Epithelial cell of esophagus (primary cell): ENCODE results near the gene ADAMTS10.
"Not testable (repeated sequence)": the region's sequence is repeated elsewhere in the genome, so short reads cannot be mapped to it uniquely, and the experiment has no call there.

ENCODE experiments used
- DNase-seq: peaks from one replicate; pipeline ENCODE4 v3.0.0; 2010; ENCODE audit warnings: low read depth
- H3K4me3 ChIP-seq: 2 replicates; pipeline ENCODE4 v1.5.1; 2011; ENCODE audit warnings: mild to moderate bottlenecking, low read length, control low read depth
- TF ChIP-seq, protein P1 (sequence below): IDR thresholded peaks from 2 replicates; pipeline ENCODE4 v1.5.1; 2011; ENCODE audit warnings: low read depth, mild to moderate bottlenecking, low read length, control low read depth, inconsistent platforms; ENCODE audit not compliant: insufficient read depth; ENCODE audit errors: missing control alignments

Gene ADAMTS10

DNA sequence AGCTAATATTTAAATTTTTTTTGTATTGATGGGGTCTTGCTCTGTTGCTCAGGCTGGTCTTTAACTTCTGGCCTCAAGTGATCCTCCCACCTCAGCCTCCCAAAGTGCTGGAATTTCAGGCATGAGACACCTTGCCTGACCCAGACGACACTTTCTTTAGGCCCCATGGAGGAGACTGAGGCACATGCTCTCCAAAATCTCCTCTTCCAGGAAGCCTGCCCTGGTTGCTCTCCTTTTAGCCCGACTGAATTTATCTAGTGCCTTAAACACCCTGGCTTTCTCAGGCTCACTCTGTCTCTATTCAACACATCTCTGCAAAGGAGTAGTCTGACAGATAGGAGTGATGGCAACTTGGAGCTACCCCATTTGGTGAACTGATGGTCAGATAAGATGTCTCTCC lies 52.2 kb downstream of the ADAMTS10 start:
- TF ChIP-seq, protein P1, sequence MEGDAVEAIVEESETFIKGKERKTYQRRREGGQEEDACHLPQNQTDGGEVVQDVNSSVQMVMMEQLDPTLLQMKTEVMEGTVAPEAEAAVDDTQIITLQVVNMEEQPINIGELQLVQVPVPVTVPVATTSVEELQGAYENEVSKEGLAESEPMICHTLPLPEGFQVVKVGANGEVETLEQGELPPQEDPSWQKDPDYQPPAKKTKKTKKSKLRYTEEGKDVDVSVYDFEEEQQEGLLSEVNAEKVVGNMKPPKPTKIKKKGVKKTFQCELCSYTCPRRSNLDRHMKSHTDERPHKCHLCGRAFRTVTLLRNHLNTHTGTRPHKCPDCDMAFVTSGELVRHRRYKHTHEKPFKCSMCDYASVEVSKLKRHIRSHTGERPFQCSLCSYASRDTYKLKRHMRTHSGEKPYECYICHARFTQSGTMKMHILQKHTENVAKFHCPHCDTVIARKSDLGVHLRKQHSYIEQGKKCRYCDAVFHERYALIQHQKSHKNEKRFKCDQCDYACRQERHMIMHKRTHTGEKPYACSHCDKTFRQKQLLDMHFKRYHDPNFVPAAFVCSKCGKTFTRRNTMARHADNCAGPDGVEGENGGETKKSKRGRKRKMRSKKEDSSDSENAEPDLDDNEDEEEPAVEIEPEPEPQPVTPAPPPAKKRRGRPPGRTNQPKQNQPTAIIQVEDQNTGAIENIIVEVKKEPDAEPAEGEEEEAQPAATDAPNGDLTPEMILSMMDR = no peak
- no peak for DNase-seq

DNA sequence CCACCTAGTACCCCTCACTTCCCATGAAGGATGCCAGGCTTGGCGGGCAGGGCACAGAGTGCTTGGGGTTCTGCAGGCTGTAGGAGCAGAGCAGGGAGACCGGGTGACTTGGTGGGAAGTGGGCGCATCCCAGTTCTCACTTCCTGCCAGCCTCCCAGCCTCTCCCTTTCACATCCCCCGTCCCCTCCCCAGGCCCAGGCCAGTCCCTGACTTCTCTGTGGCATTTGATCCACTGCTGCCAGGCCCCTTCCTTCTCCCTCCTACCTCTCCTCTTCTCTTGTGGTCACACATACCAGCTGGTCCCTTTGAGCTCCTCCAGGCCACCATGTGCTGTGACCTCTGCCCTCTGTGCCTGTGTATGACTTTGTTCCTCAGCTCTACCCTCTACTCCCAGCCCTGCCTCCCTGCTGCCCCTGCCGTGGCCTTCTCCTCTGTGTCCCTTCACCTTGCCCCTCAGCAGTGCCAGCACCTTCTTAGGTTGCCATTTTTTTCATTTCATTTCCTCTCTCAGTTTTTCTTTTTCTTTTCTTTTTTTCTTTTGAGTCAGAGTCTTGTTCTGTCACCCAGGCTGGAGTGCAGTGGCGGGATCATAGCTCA lies 52.8 kb downstream of the ADAMTS10 start:
- TF ChIP-seq, protein P1 = no peak
- DNase-seq = no peak

More for the DNA sequence above, 52.2 kb downstream of the ADAMTS10 start:
- no peak overlapping the region for H3K4me3 ChIP-seq

DNA sequence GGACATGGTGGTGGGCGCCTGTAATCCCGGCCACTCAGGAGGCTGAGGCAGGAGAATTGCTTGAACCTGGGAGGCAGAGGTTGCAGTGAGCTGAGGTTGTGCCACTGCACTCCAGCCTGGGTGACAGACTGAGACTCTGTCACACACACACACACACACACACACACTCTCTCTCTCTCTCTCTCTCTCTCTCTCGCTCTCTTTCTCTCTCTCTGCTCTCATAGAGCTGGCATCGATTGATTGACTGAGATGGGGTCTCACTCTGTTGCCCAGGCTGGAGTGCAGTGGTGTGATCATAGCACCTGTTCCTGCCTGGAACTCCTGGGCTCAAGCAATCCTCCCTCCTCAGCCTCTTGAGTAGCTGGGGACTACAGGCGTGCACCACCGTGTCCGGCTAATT lies 56.8 kb downstream of the ADAMTS10 start:
- DNase-seq = not testable (repeated sequence)

More for the DNA sequence above, 52.8 kb downstream of the ADAMTS10 start:
- H3K4me3 ChIP-seq = no peak overlapping the region

DNA sequence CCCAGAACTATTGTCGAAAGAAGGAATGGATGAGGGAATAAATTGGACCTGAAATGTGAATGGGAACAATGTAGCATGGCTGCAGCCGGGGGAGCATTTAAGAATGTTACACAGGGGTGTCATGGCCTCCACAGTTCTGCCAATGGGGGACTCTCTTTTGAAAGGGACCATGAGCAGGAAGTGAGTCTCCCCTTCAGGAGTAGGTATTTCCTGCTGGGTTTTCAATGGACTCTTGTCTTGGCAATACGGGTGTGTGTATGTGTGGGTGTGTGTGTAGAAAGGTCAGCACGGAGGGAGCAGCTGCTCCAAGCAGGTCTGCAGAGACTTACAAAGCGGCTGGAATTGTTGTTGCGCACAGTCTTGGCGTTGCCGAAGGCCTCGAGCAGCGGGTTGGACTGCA lies 57.7 kb downstream of the ADAMTS10 start:
- H3K4me3 ChIP-seq = no peak overlapping the region
- TF ChIP-seq, protein P1 = no peak
- DNase-seq = no peak

More for the DNA sequence above, 56.8 kb downstream of the ADAMTS10 start:
- H3K4me3 ChIP-seq = not testable (repeated sequence)

DNA sequence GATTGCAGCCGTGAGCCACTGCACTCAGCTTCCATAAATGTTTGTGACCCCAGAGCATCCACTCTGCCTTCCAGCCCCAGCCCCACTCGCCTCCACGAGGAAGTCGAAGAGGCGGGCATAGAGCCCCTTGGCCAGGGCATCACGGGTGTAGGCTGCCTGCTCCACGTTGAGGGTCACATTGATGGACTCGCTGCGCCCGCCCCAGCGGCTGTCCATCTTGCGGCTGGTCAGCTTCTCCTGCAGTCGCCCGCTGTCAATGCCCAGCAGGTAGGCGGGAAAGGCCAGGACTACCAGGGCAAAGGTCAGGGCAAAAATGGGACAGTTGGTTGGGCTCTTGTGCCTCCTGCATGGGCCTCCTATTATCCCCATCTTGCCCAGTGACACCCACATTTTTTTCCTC lies 60.4 kb downstream of the ADAMTS10 start:
- TF ChIP-seq, protein P1 = no peak
- DNase-seq = no peak
- no peak overlapping the region for H3K4me3 ChIP-seq

DNA sequence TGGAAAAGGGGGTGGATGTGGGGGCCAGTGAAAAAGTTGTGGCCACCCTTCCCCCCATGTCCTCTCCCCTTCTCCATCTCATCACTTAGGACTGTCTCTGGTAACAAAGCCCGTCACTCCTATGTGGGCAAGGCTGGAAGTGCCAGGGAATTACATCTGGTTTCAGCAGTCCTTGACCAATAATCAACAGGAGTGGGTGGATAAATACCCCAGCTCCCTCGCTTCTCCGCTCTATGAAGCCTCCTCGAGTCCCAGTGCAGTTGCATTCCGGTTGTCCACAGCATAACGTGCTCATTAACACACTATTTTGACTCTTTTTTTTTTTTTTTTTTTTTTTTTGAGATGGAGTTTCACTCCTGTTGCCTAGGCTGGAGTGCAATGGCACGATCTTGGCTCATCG lies 64.8 kb downstream of the ADAMTS10 start:
- TF ChIP-seq, protein P1 = no peak
- DNase-seq = no peak
- no peak overlapping the region for H3K4me3 ChIP-seq

DNA sequence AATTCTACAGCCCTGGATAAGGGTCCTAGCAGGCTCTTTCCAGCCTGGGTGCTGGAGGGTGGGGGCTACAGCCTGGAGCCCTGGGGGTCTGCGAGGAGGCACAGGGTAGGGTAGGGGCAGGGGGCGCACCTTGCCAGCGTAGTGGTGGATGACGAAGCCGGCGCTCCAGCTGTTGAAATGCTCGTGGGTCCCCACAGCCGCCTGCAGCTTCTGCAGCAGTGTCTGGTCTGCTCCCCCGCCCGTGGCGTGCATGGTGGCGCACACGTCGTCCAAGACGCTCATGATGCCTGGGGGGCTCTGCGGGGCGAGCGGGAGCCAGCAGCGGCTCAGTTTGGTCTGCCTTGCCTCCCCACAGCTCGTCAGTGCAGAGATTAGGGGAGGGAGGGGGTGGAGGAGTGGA lies 66.3 kb downstream of the ADAMTS10 start:
- DNase-seq = no peak
- TF ChIP-seq, protein P1 = no peak
- H3K4me3 ChIP-seq = no peak overlapping the region

DNA sequence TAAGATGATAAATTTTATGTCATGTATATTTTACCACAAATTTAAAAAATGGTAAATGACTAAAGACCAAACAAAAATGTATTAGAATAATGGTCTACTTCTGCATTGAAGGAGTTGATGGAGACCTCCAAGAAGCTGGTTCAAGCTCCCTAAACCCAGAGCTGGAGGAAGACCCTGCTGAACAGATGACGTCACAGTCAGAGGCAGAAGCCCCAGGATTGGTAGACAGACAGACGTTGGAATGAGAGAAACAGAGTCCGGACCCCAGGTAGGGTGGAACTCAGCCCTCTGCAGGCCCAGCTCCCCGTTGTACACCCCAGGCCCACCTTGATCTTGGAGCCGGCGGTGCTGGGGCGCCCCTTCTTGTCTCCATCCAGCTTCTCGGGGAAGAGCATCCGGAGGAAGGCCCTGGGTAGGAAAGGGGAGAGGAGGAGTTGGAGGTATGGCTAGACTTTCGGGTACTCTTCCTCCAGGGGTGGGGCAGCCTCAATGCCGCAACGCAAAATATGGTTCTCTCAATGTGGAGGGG lies 70.8 kb downstream of the ADAMTS10 start:
- DNase-seq = no peak
- TF ChIP-seq, protein P1 = no peak
- no peak overlapping the region for H3K4me3 ChIP-seq
